ENCODE measurements around the gene PCDHGA1.
A peak's percentile ranks its signal among the peaks of the same experiment; 100 is the strongest.

The PCDHGA1 gene

GRCh38 chr5:141534492-141535213, 204.3 kb downstream of the PCDHGA1 start:
- H3K36me3 ChIP-seq, result peaks cover 33% of the 10 kb centered on the region

GRCh38 chr5:141543053-141543452, 212.7 kb downstream of the PCDHGA1 start:
- peaks cover 3% of the 10 kb centered on the region; the same call in 1 of the 2 replicates for H3K9me3 ChIP-seq
- H3K27me3 ChIP-seq, result no peaks in the 10 kb centered on the region
- H3K4me1 ChIP-seq, result no peaks in the 10 kb centered on the region
- H3K4me3 ChIP-seq (ENCODE audit: low read depth, low read length), result no peak overlapping the region
- TF ChIP-seq CTCF (IDR thresholded peaks at IDR 0.05; ENCODE audit: low read depth, low read length), result no peak
- H3K36me3 ChIP-seq, result peaks cover 4% of the 10 kb centered on the region
- DNase-seq, result no peak

More at GRCh38 chr5:141534492-141535213, 204.3 kb downstream of the PCDHGA1 start:
- Histone ChIP-seq H3K27me3 (no peaks in the 10 kb centered on the region), H3K9me3 (no peaks in the 10 kb centered on the region), H3K4me1 (peaks cover 10% of the 10 kb centered on the region), H3K4me3 (ENCODE audit: low read depth, low read length) (no peak overlapping the region)
- no peak for TF ChIP-seq CTCF (IDR thresholded peaks at IDR 0.05; ENCODE audit: low read depth, low read length)
- DNase-seq, result no peak

- Histone ChIP-seq H3K4me1 (no peaks in the 10 kb centered on the region), H3K9me3 (peaks cover 3% of the 10 kb centered on the region; the same call in 1 of the 2 replicates), H3K4me3 (ENCODE audit: low read depth, low read length) (no peak overlapping the region), H3K36me3 (peaks cover 10% of the 10 kb centered on the region), H3K27me3 (no peaks in the 10 kb centered on the region)
- no peak for DNase-seq
- no peak for TF ChIP-seq CTCF (IDR thresholded peaks at IDR 0.05; ENCODE audit: low read depth, low read length)
These were observed 217.2 kb downstream of the PCDHGA1 start for GRCh38 chr5:141547488-141547887.

- H3K36me3 ChIP-seq, result peaks cover 10% of the 10 kb centered on the region
- no peaks in the 10 kb centered on the region for H3K4me1 ChIP-seq
- no peak overlapping the region for H3K4me3 ChIP-seq (ENCODE audit: low read depth, low read length)
- peaks cover 3% of the 10 kb centered on the region; the same call in 1 of the 2 replicates for H3K9me3 ChIP-seq
- H3K27me3 ChIP-seq, result no peaks in the 10 kb centered on the region
- TF ChIP-seq CTCF (IDR thresholded peaks at IDR 0.05; ENCODE audit: low read depth, low read length), result no peak
- DNase-seq, result no peak
These were observed 217.6 kb downstream of the PCDHGA1 start for GRCh38 chr5:141547921-141548320.

- no peaks in the 10 kb centered on the region for H3K9me3 ChIP-seq
- H3K4me1 ChIP-seq, result peaks cover 14% of the 10 kb centered on the region
- peak overlapping the region; percentile 42 for H3K4me3 ChIP-seq (ENCODE audit: low read depth, low read length)
- peak; percentile 89 for TF ChIP-seq CTCF (IDR thresholded peaks at IDR 0.05; ENCODE audit: low read depth, low read length)
- H3K36me3 ChIP-seq, result peaks cover 11% of the 10 kb centered on the region
- no peaks in the 10 kb centered on the region for H3K27me3 ChIP-seq
- peak; percentile 89 for DNase-seq
These were observed 227.4 kb downstream of the PCDHGA1 start for GRCh38 chr5:141557681-141558136.

GRCh38 chr5:141558150-141558549, 227.8 kb downstream of the PCDHGA1 start:
- Histone ChIP-seq H3K9me3 (no peaks in the 10 kb centered on the region), H3K27me3 (no peaks in the 10 kb centered on the region), H3K4me1 (peaks cover 14% of the 10 kb centered on the region), H3K4me3 (ENCODE audit: low read depth, low read length) (no peak overlapping the region), H3K36me3 (peaks cover 15% of the 10 kb centered on the region)
- TF ChIP-seq CTCF (IDR thresholded peaks at IDR 0.05; ENCODE audit: low read depth, low read length), result no peak
- DNase-seq, result no peak
